ENCODE measurements around the gene FARSB. TPM values are rescaled to one million over a fixed set of nuclear protein-coding genes. Genes with fewer than 3 reads are reported as not detected.

The FARSB gene
- 10 to 100 TPM; 14.1 to 22.8 TPM for total RNA-seq
- polyA plus RNA-seq (ENCODE audit: insufficient read depth, low read depth, low replicate concordance) = 35.0 TPM
- long read RNA-seq, donor 1, transcript FARSB-201 (17 exons, 3,369 nt) = major isoform, 14 of 20 reads
- long read RNA-seq, donor 1, partial matches to known transcripts = 6 of 20 reads
- long read RNA-seq, donor 1, other reads (novel, unspliced or antisense) = 0 of 20 reads
- long read RNA-seq, donor 2, transcript FARSB-201 (17 exons, 3,369 nt) = major isoform, 7 of 7 reads
- long read RNA-seq, donor 2, partial matches to known transcripts = 0 of 7 reads
- long read RNA-seq, donor 2, other reads (novel, unspliced or antisense) = 0 of 7 reads

- Histone ChIP-seq H3K36me3 (ENCODE audit: low read depth, missing control alignments) (no peaks in the 10 kb centered on the region), H3K9me3 (no peaks in the 10 kb centered on the region), H3K4me3 (peak within 1 kb of the TSS; percentile 88 to 91), H3K27ac (peak within 1 kb of the TSS; percentile 94 to 96), H3K4me1 (peaks cover 7% of the 10 kb centered on the region), H3K27me3 (no peaks in the 10 kb centered on the region)
- peak; percentile 97 for DNase-seq
- WGBS, 2 donors = 0 to 1% methylated on average over 25 to 44 of the region's 45 CpGs
- intact Hi-C loops (cut with DNase I; ENCODE audit: low total_unique reads) = no loop called here
- TF ChIP-seq POLR2A (IDR thresholded peaks at IDR 0.05) (no peak), CTCF (IDR thresholded peaks at IDR 0.05) (peak in 1 of 3 experiments; percentile 22)
Measured at GRCh38 chr2:222655787-222656525, at the start of gene FARSB. Gene FARSB (minus strand): TSS chr2:222656092. CDS start chr2:222656073, 19 bp downstream.

- WGBS, 2 donors = 56 to 64% methylated on average over 3 of the region's 3 CpGs
- no peak overlapping the region for H3K4me3 ChIP-seq
- H3K4me1 ChIP-seq = no peaks in the 10 kb centered on the region
- TF ChIP-seq CTCF (IDR thresholded peaks at IDR 0.05) (no peak), POLR2A (IDR thresholded peaks at IDR 0.05) (no peak)
- H3K27me3 ChIP-seq = no peaks in the 10 kb centered on the region
- H3K36me3 ChIP-seq (ENCODE audit: low read depth, missing control alignments) = no peaks in the 10 kb centered on the region
- no peak for DNase-seq
- intact Hi-C loops (cut with DNase I; ENCODE audit: low total_unique reads) = no loop called here
- no peaks in the 10 kb centered on the region for H3K9me3 ChIP-seq
- no peak overlapping the region for H3K27ac ChIP-seq
Measured at GRCh38 chr2:222703886-222704285, 48.0 kb upstream of the FARSB start.

- Histone ChIP-seq H3K9me3 (no peaks in the 10 kb centered on the region), H3K4me1 (no peaks in the 10 kb centered on the region), H3K4me3 (no peak overlapping the region), H3K36me3 (ENCODE audit: low read depth, missing control alignments) (no peaks in the 10 kb centered on the region), H3K27me3 (no peaks in the 10 kb centered on the region), H3K27ac (no peak overlapping the region)
- 49 to 62% methylated on average over 2 of the region's 2 CpGs for WGBS, 2 donors
- intact Hi-C loops (cut with DNase I; ENCODE audit: low total_unique reads) = no loop called here
- TF ChIP-seq CTCF (IDR thresholded peaks at IDR 0.05) (no peak), POLR2A (IDR thresholded peaks at IDR 0.05) (no peak)
- no peak for DNase-seq
Measured at GRCh38 chr2:222703091-222703490, 47.2 kb upstream of the FARSB start.

- Histone ChIP-seq H3K4me3 (no peak overlapping the region), H3K9me3 (no peaks in the 10 kb centered on the region), H3K27me3 (no peaks in the 10 kb centered on the region), H3K36me3 (ENCODE audit: low read depth, missing control alignments) (no peaks in the 10 kb centered on the region), H3K27ac (no peak overlapping the region), H3K4me1 (no peaks in the 10 kb centered on the region)
- intact Hi-C loops (cut with DNase I; ENCODE audit: low total_unique reads) = no loop called here
- DNase-seq = no peak
- 72 to 78% methylated on average over 5 of the region's 5 CpGs for WGBS, 2 donors
- TF ChIP-seq CTCF (IDR thresholded peaks at IDR 0.05) (no peak), POLR2A (IDR thresholded peaks at IDR 0.05) (no peak)
Measured at GRCh38 chr2:222701721-222702131, 45.8 kb upstream of the FARSB start.
